Ishikawa (cell line): ENCODE data around the gene CD83.

Experiments used
- CEBPB ChIP-seq: IDR thresholded peaks from 2 replicates; pipeline ENCODE4 v1.6.1; 2012
- CREB1 ChIP-seq: IDR thresholded peaks from 2 replicates; pipeline ENCODE4 v1.6.1; 2012; ENCODE audit warnings: low read depth
- EGR1 ChIP-seq: IDR thresholded peaks from 2 replicates; pipeline ENCODE4 v1.6.1; 2012
- EP300 ChIP-seq: IDR thresholded peaks from 2 replicates; pipeline ENCODE4 v1.6.1; 2012; ENCODE audit warnings: borderline replicate concordance
- FOXM1 ChIP-seq: IDR thresholded peaks from 2 replicates; pipeline ENCODE4 v1.6.1; 2012; ENCODE audit warnings: low read depth, borderline replicate concordance
- NFIC ChIP-seq: IDR thresholded peaks from 2 replicates; pipeline ENCODE4 v1.6.1; 2012
- RAD21 ChIP-seq: IDR thresholded peaks from 2 replicates; pipeline ENCODE4 v1.6.1; 2012; ENCODE audit warnings: low read depth
- TAF1 ChIP-seq: IDR thresholded peaks from 2 replicates; pipeline ENCODE4 v1.6.1; 2012; ENCODE audit warnings: low read depth, mild to moderate bottlenecking
- TCF12 ChIP-seq: IDR thresholded peaks from 2 replicates; pipeline ENCODE4 v1.6.1; 2012; ENCODE audit warnings: low read depth
- TEAD4 ChIP-seq: IDR thresholded peaks from 2 replicates; pipeline ENCODE4 v1.6.1; 2012
- YY1 ChIP-seq: IDR thresholded peaks from 2 replicates; pipeline ENCODE4 v1.6.1; 2012; ENCODE audit warnings: low read depth
- ZBTB7A ChIP-seq: IDR thresholded peaks from 2 replicates; pipeline ENCODE4 v1.6.1; 2012; ENCODE audit warnings: low read depth
- TF ChIP-seq, protein P1 (sequence below): IDR thresholded peaks from 2 replicates; pipeline ENCODE4 v1.6.1; 2012; ENCODE audit warnings: low read depth, mild to moderate bottlenecking
- TF ChIP-seq, protein P2 (sequence below): IDR thresholded peaks from 2 replicates; pipeline ENCODE4 v1.6.1; 2012
- TF ChIP-seq, protein P3 (sequence below): IDR thresholded peaks from 2 replicates; pipeline ENCODE4 v1.6.1; 2012

The CD83 gene

DNA sequence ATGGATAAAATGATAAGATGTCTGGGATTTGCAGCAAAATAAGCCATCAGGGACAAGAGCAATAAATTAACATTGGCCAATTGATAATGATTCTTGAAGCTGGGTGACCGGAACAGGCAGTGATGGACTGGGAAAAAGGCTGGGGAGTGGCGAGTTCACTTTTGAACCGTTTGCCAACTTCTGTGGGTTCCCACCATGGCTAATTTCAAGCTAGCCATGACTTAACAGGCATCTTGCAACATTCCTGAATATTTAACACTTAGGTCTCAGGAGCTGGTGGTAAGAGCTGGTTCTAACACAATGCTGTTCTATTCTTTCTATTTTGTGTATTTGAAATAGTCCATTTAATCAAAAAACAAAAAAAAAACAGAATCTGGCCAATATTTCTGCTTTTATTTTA is 37.6 kb upstream of the CD83 start:
- no peak for TF ChIP-seq YY1
- TF ChIP-seq FOXM1: no peak
- TF ChIP-seq EGR1: no peak
- no peak for TF ChIP-seq EP300
- no peak for TF ChIP-seq CEBPB

DNA sequence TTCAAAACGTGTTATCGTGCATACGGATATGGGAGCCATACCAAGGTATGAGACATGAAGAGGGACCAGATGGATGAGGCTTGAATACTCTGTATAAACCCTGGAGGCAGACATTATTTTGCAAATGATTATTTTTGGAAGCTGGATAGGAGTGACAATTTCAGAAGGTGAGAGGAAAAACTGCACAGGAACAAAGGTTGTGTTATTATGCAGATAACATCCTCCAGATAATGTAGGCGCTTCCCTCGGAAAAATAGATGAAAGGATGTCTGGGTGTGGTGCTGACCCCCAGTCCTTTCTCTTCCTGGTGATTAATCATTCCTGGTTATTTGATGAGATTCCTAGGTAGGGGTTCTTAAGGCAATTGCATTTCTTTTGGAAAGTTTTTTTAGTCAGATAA is 36.4 kb upstream of the CD83 start:
- TF ChIP-seq ZBTB7A (no peak), NFIC (no peak), EGR1 (no peak), YY1 (no peak), RAD21 (no peak), CEBPB (no peak), TAF1 (no peak), FOXM1 (no peak)
- TF ChIP-seq, protein P1, sequence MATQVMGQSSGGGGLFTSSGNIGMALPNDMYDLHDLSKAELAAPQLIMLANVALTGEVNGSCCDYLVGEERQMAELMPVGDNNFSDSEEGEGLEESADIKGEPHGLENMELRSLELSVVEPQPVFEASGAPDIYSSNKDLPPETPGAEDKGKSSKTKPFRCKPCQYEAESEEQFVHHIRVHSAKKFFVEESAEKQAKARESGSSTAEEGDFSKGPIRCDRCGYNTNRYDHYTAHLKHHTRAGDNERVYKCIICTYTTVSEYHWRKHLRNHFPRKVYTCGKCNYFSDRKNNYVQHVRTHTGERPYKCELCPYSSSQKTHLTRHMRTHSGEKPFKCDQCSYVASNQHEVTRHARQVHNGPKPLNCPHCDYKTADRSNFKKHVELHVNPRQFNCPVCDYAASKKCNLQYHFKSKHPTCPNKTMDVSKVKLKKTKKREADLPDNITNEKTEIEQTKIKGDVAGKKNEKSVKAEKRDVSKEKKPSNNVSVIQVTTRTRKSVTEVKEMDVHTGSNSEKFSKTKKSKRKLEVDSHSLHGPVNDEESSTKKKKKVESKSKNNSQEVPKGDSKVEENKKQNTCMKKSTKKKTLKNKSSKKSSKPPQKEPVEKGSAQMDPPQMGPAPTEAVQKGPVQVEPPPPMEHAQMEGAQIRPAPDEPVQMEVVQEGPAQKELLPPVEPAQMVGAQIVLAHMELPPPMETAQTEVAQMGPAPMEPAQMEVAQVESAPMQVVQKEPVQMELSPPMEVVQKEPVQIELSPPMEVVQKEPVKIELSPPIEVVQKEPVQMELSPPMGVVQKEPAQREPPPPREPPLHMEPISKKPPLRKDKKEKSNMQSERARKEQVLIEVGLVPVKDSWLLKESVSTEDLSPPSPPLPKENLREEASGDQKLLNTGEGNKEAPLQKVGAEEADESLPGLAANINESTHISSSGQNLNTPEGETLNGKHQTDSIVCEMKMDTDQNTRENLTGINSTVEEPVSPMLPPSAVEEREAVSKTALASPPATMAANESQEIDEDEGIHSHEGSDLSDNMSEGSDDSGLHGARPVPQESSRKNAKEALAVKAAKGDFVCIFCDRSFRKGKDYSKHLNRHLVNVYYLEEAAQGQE: no peak

DNA sequence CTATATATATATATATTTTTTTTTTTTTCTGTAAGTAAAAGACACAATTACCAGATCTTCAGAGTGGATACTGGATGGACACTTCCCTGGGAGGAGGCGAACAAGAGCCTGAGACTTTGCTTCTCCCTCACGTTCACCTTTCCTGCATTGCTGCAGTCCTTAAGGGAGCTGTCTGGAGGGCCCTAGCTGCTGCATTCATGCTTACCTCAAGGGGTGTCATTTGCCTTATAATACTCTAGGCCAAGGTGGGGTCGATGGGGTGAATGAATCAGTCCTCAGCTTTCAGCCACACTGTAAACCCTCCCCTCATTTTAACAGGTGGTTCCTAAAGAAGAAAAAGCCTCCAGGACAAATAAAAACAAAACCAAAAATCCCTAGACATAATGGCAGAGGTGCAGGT is 34.8 kb upstream of the CD83 start:
- no peak for TF ChIP-seq EP300
- no peak for TF ChIP-seq CEBPB
- TF ChIP-seq, protein P2, sequence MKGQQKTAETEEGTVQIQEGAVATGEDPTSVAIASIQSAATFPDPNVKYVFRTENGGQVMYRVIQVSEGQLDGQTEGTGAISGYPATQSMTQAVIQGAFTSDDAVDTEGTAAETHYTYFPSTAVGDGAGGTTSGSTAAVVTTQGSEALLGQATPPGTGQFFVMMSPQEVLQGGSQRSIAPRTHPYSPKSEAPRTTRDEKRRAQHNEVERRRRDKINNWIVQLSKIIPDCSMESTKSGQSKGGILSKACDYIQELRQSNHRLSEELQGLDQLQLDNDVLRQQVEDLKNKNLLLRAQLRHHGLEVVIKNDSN: no peak
- no peak for TF ChIP-seq TCF12
- TF ChIP-seq, protein P3, sequence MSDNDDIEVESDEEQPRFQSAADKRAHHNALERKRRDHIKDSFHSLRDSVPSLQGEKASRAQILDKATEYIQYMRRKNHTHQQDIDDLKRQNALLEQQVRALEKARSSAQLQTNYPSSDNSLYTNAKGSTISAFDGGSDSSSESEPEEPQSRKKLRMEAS: no peak
- TF ChIP-seq TEAD4: no peak
- no peak for TF ChIP-seq EGR1
- no peak for TF ChIP-seq CREB1
- TF ChIP-seq TAF1: no peak

DNA sequence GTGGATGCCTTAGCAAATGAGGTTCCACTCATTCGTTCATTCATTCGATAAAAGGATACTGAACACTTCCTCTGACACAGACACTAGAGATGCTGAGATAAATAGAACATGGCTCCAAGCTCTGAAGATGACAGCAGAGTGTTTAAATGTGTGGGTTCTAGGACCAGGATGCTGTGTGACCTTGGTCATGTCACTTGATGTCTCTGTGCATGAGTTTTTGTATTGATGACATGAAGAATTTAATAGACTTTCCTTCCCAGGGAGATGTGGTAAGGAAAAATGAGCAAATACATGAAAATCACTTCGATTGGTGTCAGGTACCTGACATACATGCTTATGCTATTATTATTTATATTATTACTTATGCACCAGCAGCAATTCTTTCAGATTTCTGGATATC is 34.3 kb upstream of the CD83 start:
- TF ChIP-seq, protein P3: no peak
- no peak for TF ChIP-seq TEAD4
- TF ChIP-seq, protein P1: no peak
- TF ChIP-seq TCF12: no peak
- TF ChIP-seq NFIC: no peak
- TF ChIP-seq TAF1: no peak
- TF ChIP-seq, protein P2: no peak
- TF ChIP-seq CREB1: no peak
- no peak for TF ChIP-seq FOXM1
- TF ChIP-seq RAD21: no peak
- TF ChIP-seq ZBTB7A: no peak

DNA sequence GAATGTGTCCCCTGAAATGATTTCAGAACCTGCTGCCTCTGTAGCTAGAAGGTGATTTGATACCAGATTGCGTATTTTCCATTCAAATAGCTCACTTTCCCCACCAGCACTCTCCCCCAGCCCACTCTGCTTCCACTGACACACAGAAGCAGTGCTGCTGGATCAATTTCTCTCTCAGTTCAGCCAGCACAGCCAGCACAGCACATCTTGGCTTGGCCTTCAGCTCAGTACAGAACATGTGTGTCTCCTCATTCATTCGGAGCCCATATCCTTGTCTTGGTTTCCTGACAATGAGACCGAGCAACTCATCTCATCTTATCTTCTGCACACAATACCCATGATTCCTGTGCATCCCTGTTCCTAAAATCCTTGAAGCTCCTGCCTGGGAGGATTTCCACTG is 33.8 kb upstream of the CD83 start:
- no peak for TF ChIP-seq TEAD4
- no peak for TF ChIP-seq RAD21
- TF ChIP-seq CREB1: no peak
- no peak for TF ChIP-seq CEBPB
- no peak for TF ChIP-seq TAF1
- no peak for TF ChIP-seq EGR1
- TF ChIP-seq, protein P2: no peak
- TF ChIP-seq NFIC: no peak
- no peak for TF ChIP-seq FOXM1
- TF ChIP-seq, protein P3: no peak
- TF ChIP-seq, protein P1: no peak
